ENCODE measurements around the gene ENO3.

The ENO3 gene

DNA sequence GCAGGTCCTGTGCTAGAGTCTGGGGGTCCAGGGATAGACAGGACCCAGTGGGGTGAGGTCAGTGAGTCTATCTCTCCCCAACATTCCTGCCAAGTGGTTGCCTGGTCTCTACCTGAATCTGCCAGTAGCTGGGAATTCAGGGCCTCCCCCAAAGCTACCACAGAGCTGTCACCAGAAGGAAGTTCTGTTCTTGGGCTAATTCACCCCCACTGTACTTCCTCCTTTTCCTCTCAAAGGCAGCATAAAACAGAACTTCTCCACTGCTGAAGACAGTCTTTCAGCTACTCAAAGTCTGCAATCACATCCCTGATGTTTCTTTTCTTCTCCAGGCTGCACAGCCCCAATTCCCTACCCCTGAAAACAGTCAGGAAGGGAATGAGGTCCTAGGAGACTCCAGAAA, 27.8 kb downstream of the ENO3 start:
- DNase-seq = no peak

DNA sequence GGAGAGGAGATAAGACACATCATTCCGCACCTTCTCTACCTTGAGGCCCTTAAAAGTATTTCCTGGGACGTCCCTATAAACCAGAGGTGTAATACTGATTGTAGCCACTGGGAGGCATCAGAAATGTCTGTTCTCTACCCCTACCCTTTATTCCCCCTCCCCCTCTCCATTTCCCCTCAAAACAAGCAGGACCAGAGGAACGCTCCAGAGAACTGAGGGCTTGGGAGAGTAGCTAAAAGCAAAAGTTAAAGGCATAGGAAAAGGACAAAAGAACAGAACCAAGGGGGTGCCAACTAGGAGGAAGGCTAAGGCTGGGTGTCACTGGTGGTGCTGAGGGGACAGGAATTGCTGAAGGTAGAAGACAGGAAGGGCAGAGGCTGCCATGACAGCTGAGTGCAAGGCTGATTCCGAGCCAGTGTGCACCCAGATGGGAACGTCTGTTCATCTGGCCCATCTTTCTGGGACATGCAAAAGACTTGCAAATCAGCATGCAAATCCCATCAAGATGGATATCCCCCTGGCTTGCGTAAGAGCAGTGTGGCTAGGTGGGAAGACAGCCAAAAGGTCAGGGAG, 29.8 kb downstream of the ENO3 start:
- DNase-seq = no peak

DNA sequence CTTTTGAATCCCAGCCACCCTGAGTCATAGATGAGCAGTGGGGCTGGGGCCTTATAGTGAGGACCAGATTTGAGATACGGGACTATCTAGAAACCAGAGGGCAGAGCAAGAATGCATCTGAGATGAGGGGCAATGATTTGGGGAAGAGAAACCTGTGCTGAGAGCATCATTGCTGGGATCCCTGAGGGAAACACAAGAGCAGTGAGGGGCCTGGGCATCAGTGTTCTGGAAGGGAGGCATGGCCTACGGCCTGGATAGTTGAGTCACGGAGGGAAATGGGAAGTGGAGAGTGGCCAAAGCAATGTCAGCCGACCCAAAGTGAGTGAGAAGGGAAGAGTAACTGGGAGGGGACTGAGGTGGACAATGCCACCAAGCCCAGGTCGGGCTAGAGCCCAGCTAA, 31.4 kb downstream of the ENO3 start:
- DNase-seq = no peak

DNA sequence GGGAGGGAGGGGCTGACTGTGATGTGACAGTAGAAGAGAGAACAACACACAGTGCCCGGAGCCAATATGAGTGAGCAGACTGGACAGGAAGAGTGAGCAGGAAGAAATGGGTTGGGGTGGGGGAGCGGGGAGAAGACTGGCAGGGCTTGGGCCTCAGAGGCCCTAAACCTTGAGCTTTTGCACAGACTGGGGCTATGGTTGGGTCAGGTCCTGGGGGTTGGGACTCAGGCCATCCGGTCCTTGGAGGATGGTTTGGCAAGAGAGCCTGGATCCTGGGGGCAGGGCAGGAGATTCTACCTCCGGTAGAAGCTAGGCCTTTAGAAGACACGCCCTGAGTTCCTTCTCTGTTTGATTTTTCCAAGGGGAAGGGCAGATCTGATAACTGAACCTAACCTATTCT, 35.5 kb downstream of the ENO3 start:
- DNase-seq = no peak

DNA sequence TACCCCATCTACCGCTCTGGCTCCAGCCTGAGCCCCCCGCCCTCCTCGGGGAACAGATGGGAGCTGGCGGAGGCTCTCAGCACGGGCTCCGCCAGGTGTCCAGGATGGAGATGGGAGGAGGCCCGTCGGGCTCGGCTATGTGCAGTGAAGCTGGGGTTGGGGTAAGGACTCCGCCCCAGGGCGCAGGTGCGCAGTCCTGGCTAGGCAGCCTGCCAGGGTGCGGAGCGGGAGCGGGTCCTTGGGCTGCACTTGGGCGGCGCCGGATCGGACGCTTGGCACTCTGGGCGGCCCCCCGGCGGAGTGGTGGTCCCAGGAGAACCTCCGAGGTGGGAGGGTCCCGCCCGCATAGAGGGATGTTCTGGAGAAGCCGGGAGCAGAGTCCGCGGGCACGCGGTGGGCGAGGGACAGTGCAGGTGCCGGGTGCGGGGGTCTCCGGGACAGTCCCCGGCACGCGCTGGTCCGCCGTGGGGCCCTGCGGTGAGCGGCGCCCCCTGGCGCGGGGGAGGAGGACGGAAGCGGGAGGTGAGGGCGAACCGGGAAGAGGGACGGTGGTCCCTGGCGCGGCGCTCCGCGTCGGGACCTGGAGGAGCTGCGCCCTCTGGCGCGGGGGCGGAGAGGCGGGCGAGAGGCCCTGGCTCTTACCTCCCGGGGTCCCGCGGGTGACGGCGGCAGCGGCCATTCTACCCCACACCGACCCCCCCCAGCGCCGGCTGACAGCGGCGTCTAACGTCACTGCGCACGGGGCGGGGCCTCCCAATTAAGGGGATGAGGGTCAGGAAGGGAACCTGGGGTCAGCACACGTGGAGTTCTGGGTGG, 36.2 kb downstream of the ENO3 start, which contains the start of gene CAMTA2:
Gene CAMTA2, minus strand, starts transcription at position 725 of the 816 bp plus-strand sequence. CDS start 1,453 bp downstream, outside the sequence.
- DNase-seq = peak; percentile 27

DNA sequence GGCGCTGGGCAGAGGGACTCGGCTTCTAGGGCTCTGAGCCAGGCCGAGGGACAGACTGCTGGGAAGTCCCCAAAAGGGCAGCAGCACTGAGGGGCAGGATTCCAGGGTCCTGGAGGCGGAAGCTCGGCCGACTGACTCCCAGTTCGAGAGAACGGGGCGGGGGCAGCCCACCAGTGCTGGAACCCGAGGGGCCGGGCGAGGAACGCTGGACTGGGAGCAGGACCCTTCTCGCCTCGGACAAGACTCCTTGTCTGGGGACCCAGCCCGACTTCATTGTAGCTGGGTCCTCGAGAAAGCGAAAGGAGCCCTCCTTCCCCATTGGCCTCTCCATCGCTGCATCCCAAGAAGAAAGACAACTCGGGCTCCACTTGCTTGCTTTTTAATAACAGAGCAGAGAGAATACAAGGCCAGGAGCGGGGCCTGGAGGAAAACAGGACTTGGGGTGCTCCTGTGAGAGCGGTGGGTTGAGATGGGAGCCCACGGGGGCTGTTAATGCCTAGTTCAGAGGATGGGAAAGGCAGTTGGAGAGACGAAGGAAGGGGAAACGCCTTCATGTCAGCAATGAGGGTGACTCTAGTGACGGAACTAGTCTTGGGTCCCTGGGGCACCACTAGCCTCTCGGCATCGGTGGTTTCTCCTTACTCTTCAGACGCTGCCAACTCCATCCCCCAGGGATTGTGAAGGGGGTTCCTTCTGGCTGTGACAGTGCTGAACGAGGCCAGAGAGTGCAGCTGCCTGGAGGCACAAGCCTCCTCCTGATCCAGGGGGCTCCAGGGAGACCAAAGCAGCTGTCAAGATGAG, 37.0 kb downstream of the ENO3 start:
- no peak for DNase-seq

DNA sequence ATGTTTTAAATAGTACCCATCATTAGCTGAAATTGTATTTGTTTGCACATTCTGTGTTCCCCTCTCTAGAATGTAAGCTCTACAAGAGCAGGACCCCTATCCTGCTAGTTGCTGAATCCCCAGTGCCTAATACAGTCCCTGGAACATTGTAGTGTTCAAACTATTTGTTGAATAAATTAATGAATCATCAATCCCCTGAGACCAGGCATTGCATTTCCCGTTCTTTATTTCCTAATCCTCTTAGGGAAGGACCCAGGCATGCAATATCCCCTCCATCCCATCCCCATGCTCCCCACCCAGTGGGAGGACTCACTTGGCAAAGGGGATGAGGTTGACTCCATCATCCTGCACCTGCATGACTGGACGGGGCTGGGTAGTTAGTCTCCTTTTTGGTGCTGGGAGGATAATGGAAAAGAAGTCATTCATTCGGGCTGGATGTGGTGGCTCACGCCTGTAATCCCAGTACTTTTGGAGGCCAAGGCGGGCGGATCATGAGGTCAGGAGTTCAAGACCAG, 43.2 kb downstream of the ENO3 start:
- DNase-seq = no peak

DNA sequence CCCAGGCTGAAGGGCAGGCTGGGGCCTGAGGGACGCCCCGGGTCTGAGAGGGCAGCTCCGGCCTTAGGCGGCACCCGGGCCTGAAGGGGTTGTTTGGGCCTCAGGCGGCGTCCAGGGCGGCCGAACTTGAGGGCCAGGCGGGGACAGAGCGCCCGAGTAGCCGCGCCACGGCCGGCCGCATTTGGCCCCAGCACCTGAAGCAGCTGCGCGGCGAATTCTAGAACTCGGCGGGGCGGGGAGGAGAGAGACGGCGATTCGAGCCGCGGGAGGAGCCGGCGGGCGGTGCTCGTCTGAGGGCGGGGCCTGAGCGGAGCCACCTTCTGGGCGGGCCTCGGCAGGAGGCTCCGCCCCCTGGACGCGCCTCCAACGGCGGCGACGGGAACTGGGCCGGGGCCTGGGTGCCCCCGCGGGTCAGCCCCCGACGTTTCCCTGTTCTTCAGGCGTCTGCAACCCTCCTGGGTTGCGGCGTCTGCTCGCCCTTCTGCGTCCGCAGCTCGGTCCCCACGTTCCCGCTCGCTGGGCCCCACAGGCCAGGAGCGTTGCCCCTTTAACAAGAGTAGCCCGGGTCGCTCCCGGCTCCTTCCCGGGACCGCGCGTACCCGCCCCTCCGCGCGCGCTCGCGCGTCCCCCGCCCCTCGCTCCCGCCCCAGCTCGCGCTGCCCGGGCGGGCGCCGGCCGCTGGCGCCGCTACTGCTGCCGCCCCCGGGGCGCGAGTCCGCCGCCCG, 46.5 kb downstream of the ENO3 start, which contains the start of the genes INCA1 and KIF1C:
Gene INCA1, minus strand, starts transcription at position 221 of the 725 bp plus-strand sequence. CDS start 3,085 bp downstream, outside the sequence.
Gene KIF1C, plus strand, starts transcription at position 649 of the 725 bp plus-strand sequence. CDS start 2,297 bp downstream, outside the sequence.
- DNase-seq = peak; percentile 56

DNA sequence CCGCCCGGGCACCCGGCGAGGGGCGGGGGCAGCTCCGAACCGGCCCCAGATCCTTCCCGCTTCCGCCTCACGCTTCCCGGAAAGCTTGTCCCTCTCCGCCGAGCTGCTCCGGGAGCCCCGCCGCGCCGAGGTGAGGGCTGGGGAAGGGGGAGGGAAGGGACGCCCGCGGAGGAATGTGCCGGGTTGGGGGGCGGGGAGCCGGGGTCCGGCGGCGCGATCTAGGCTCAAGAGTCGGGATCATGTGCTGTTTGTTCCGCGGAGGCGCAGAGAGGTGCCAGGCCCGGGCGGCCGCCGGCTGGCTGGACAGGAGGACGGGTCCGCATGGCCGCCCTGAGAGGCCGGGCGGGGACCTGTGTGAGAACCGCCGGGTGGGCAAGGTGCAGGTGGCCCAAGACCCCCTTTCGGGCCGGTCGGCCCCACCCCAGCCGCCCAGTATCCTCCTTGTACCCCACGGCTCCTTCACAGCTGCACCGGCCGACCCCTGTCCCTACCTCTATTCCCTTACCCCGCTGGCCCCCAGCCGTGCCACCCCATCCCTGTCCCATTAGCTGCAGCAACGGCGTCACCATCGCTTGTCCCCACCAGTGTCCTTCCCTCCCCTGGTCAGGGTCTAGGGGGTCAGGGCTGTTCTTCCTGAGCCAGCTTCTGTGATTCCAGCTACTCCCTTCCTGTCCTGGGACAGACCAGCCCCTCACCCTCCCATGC, 47.3 kb downstream of the ENO3 start:
- no peak for DNase-seq

DNA sequence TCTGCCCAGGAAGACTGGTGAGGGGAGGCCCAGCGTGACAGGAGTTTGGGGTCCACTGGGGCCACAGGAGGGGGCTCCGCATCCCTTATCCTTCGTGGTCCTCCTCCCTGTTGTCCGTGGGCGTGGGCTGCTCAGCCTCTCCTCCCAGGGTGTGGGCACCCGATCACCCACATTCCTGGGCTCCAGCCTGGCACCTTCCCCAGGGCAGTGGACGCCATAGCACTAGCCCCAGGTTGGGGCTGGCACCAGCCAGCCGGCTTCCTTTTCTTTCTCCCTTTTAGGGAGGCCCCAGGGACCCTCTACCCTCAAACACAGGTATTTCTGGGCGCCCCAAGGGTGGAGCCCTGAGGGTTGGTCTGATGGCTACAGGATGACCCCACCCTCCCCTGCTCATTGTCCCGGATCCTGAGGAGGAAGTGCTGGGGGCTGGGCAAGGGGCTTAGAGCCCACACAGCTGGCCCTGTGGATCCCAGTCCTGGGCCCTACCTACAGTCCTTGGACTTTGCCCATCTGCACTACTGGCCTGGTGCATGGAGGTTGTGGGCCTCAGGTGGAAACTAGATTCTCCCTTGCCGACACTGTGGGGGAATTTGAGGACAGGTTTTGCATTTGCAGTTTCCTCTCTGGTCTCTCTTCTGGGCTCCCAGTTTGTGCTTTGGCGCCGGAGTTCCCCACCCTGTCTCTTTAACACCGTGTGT, 48.0 kb downstream of the ENO3 start:
- DNase-seq = no peak

DNA sequence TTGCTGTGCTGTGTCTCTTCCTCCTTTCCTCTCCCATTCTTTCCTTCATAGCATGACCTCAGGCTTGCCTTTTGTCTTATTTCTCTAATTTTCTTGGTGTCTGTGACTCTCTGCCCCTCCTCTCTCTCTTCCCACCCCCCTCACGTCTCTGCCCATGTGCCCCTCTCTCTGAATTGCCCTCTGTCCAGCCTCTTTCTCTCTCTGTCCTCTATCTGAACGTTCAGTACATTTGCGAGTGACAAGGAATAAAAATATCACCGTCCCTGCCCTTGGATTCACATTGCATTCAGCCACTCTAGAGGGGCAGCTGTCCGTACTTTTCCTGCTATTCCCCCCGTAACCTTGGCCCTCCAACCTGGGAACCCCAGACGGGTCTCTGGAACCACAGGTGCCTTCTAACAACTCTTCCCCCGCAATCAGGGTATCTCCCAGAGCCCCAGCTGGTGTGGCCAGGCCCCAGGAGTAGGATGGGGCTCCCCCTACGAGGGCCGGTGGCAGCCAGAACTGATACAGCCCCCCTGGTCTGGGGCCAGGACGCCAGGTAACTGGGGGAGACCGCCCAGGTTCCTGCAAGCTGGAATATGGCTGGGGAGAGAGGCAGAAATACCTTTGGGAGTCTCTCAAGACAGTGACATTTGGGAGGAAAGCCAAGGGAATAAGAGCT, 48.6 kb downstream of the ENO3 start:
- DNase-seq = no peak

DNA sequence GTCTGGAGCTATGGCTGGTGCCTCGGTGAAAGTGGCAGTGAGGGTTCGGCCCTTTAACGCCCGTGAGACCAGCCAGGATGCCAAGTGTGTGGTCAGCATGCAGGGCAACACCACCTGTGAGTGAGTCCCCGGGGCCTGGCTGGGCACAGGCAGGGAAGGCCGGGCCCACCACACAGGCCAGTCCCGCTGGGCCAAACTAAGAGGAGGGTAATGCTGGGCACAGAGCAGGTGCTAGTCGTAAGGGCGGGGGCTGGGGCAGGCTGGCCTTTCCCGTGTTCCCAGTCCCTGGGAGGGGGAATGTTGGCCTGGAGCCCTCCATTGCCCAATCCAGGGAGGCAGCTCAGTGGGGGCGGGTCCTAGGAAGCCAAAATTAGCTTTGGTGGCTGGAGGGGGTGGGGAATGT, 49.3 kb downstream of the ENO3 start:
- no peak for DNase-seq

DNA sequence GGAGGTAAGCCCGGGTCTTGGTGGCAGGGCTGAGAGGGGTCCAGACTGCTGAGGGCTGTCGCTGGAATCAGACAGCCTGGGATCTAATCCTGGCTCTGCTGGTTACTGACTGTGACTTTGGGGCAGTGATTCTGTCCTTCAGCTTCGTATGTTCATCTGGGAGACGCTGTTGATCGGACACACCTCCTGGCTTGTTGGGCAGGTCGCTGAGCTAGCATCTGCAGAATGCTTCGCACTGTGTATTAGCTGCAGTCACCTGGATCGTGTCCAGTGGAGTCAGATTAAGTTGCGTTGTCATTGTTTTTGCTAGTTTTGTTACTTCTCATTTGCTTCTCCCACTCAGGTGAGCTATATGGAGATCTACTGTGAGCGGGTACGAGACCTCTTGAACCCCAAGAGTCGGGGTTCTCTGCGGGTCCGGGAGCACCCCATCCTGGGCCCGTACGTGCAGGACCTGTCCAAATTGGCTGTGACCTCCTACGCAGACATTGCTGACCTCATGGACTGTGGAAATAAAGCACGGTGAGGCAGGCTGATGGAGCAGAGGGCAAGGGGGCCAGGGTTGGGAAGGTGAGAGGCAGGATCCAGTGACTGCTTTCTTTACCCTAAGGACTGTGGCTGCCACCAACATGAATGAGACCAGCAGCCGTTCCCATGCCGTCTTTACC, 51.3 kb downstream of the ENO3 start:
- DNase-seq = no peak

DNA sequence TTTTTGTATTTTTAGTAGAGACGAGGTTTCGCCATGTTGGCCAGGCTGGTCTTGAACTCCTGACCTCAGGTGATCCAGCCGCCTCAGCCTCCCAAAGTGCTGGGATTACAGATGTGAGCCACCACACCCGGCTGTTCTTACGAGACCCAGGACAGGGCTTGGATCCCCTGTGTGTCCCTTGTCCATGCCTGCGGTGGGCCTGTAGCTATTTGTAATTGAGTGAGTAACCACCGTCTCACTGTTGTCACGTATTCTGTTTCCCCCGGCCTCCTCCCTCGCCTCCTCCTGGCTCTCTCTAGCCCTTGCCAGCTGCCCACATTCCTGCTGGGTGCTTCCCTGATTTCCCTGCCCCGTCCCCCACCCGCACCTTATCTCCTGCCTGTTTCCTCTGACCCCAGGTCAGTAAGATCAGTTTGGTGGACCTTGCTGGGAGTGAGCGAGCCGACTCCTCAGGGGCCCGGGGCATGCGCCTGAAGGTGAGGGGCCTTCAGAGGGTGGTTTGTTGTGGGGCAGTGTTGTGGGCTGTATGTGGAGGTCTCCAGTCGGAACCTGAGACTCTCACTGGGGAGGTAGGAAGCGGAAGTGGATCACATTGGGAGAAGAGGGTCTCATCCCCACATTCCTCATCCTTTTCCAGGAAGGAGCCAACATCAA, 52.4 kb downstream of the ENO3 start:
- no peak for DNase-seq
